Aorta (tissue), 5 donors: ENCODE results near the gene PRDM9. TPM values are rescaled to one million over a fixed set of nuclear protein-coding genes. Genes with fewer than 3 reads are reported as not detected.
"Not testable (repeated sequence)": the region's sequence is repeated elsewhere in the genome, so short reads cannot be mapped to it uniquely, and the experiment has no call there.

Experiments
- ATAC-seq: fragments of 200-7000 bp; cut with Tn5 transposase; one replicate; pipeline ENCODE4 v1.9.1; 2022; ENCODE audit warnings: moderate library complexity; ENCODE audit not compliant: low FRiP score
- DNase-seq, 2 donors: peaks; one replicate each; pipeline ENCODE4 v3.0.0-alpha.2; 2020
- H3K27ac ChIP-seq, 2 donors: one replicate each; pipeline ENCODE4 v1.5.1; 2013; ENCODE audit warnings: low read length in 2 of 2, mild to moderate bottlenecking in 2 of 2, moderate library complexity in 2 of 2, control low read depth in 1 of 2, inconsistent platforms in 1 of 2, low read depth in 1 of 2
- H3K27me3 ChIP-seq, 2 donors: one replicate each; pipeline ENCODE4 v1.6.1; 2013; ENCODE audit warnings: control low read depth in 1 of 2, low read length in 1 of 2, mild to moderate bottlenecking in 1 of 2, moderate library complexity in 1 of 2; ENCODE audit not compliant: insufficient read depth in 2 of 2, control insufficient read depth in 1 of 2
- H3K36me3 ChIP-seq, 2 donors: one replicate each; pipeline ENCODE4 v1.6.1; 2013; ENCODE audit warnings: control low read depth in 1 of 2, low read length in 1 of 2, mild to moderate bottlenecking in 1 of 2; ENCODE audit not compliant: insufficient read depth in 2 of 2, control insufficient read depth in 1 of 2
- H3K4me1 ChIP-seq, 2 donors: one replicate each; pipeline ENCODE4 v1.6.1; 2013; ENCODE audit warnings: low read length in 2 of 2, control low read depth in 1 of 2, mild to moderate bottlenecking in 1 of 2, moderate library complexity in 1 of 2; ENCODE audit not compliant: insufficient read depth in 2 of 2, control insufficient read depth in 1 of 2
- H3K4me3 ChIP-seq, 2 donors: one replicate each; pipeline ENCODE4 v1.5.1; 2013; ENCODE audit warnings: low read length in 2 of 2, control low read depth in 1 of 2, mild to moderate bottlenecking in 1 of 2
- H3K9me3 ChIP-seq: one replicate; pipeline ENCODE4 v1.6.1; 2013; ENCODE audit warnings: mild to moderate bottlenecking, low read length; ENCODE audit not compliant: control insufficient read depth
- WGBS, 2 donors: extraction: QIAGEN DNeasy Blood & Tissue Kit; methylation state at CpG; one replicate each; pipeline ENCODE4 v1.1.7; 2013; 5-methylcytosine and 5-hydroxymethylcytosine counted together
- intact Hi-C, 2 donors: fragments of 100-400 bp; cut with DNase I; formaldehyde crosslinking; loops; one replicate each; pipeline versions ENCODE4 v1.14.2 to v1.15.0; 2022
- polyA plus RNA-seq, 2 donors: library from polyadenylated mRNA; stranded (reverse); fragments of 200-250 nt; gene quantifications; one replicate each; pipeline ENCODE4 v1.2.3, GENCODE V29; 2013
- total RNA-seq, 2 donors: library from RNA; stranded (reverse); fragmentation: NEBNext Ultra II Directional; extraction: Animal tissue kit (Norgen Biotek cat#: 25700); gene quantifications; one replicate each; pipeline ENCODE4 v1.2.1, GENCODE V29; 2021
- donor health status: healthy with polysubstance abuse.
- donor health status: Bipolar disorder and iron deficiency.
- donor health status: DM: no; HTN: no; CAD: no.
- donor health status: DM: no; HTN: no; CAD: no.
- donor health status: DM: yes; HTN: yes; CAD: no.

Gene PRDM9
- total and polyA plus RNA-seq, 4 donors: 0.03 TPM; not detected in 3

DNA sequence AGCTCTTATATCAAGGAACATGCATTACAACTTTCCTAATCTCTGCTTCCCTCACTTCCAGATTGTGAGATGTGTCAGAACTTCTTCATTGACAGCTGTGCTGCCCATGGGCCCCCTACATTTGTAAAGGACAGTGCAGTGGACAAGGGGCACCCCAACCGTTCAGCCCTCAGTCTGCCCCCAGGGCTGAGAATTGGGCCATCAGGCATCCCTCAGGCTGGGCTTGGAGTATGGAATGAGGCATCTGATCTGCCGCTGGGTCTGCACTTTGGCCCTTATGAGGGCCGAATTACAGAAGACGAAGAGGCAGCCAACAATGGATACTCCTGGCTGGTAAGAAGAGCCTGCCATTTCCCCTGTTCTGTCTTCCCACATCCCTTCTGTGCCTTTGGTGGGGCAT is 15.1 kb downstream of the PRDM9 start:
- no peak overlapping the region for H3K4me3 ChIP-seq
- ATAC-seq: no peak
- intact Hi-C loops: no loop called here
- H3K36me3 ChIP-seq: no peaks in the 10 kb centered on the region
- WGBS, 2 donors: 82 to 97% methylated on average over 4 of the region's 4 CpGs
- no peaks in the 10 kb centered on the region for H3K9me3 ChIP-seq
- H3K4me1 ChIP-seq: no peaks in the 10 kb centered on the region
- H3K27ac ChIP-seq: no peak overlapping the region
- no peaks in the 10 kb centered on the region for H3K27me3 ChIP-seq
- DNase-seq: no peak

DNA sequence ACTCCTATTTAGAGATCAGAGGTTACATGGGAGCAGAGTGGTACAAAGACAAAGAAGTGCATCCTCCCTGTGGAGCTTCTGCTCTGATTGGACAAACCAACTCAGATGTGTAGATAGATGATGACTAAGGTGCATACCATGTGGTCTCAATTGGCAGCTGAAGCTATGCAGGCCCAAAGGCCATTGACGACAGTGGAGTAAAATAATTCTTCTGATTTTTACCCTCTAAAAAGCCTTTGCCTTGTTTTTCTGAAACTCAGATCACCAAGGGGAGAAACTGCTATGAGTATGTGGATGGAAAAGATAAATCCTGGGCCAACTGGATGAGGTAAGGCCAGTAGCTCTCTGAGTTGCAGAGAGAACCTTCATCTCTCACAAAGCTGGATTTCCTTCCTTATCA is 15.6 kb downstream of the PRDM9 start:
- no peak for ATAC-seq
- no peaks in the 10 kb centered on the region for H3K9me3 ChIP-seq
- no peak overlapping the region for H3K4me3 ChIP-seq
- DNase-seq: no peak
- intact Hi-C loops: no loop called here
- no peak overlapping the region for H3K27ac ChIP-seq
- no peaks in the 10 kb centered on the region for H3K27me3 ChIP-seq
- 88 to 95% methylated on average over 1 of the region's 1 CpG for WGBS, 2 donors
- no peaks in the 10 kb centered on the region for H3K4me1 ChIP-seq
- H3K36me3 ChIP-seq: no peaks in the 10 kb centered on the region

DNA sequence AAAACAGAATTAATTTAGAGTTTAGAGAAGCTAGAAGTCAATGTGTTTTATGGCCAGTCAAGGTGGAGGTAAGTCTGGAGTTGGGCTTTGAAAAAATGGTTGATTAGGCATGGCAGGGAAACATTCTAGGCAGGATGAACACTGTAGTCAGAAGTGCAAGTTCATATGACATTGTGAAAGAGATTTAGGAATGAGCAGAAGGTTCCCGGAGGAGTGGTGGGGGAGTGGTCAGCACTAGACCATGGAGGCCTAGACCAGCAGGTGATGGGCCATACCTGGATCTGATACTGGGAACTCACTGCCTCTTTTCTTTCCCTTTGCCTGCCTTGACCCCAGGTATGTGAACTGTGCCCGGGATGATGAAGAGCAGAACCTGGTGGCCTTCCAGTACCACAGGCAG is 16.6 kb downstream of the PRDM9 start:
- Histone ChIP-seq H3K9me3 (no peaks in the 10 kb centered on the region), H3K4me1 (no peaks in the 10 kb centered on the region), H3K27me3 (no peaks in the 10 kb centered on the region), H3K27ac (no peak overlapping the region), H3K36me3 (no peaks in the 10 kb centered on the region), H3K4me3 (no peak overlapping the region)
- no peak for DNase-seq
- WGBS, 2 donors: 78 to 95% methylated on average over 1 to 2 of the region's 2 CpGs
- no peak for ATAC-seq
- intact Hi-C loops: no loop called here

DNA sequence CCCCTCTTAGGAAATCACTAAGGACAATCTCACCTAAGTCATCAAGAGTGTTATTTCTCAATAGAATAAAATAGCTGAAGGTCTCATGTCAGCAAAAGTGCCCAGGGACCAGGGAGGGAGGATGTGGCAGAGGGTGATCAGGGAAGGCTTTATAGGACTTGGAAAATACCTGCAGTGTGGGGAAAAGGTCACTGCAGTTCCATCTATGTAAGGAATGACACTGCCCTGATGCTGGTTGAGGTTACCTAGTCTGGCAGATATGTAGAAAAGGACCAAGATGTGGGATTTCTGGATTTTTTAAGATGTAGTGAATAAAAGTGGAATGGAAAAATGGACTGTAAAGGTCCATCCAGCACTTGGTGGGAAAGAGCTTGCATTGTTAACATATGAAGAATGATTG is 18.3 kb downstream of the PRDM9 start:
- H3K9me3 ChIP-seq: no peaks in the 10 kb centered on the region
- ATAC-seq (no peak), DNase-seq (no peak)
- intact Hi-C loops: no loop called here
- H3K4me3 ChIP-seq: no peak overlapping the region
- H3K27ac ChIP-seq: no peak overlapping the region
- no peaks in the 10 kb centered on the region for H3K27me3 ChIP-seq
- H3K36me3 ChIP-seq: no peaks in the 10 kb centered on the region
- no peaks in the 10 kb centered on the region for H3K4me1 ChIP-seq

DNA sequence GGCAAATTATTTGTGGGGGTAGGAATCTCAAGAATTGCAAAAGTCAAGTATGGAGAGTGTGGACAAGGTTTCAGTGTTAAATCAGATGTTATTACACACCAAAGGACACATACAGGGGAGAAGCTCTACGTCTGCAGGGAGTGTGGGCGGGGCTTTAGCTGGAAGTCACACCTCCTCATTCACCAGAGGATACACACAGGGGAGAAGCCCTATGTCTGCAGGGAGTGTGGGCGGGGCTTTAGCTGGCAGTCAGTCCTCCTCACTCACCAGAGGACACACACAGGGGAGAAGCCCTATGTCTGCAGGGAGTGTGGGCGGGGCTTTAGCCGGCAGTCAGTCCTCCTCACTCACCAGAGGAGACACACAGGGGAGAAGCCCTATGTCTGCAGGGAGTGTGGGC is 19.2 kb downstream of the PRDM9 start:
- DNase-seq, H3K36me3 ChIP-seq, H3K27me3 ChIP-seq, H3K4me1 ChIP-seq, ATAC-seq, H3K4me3 ChIP-seq, intact Hi-C loops, H3K9me3 ChIP-seq, H3K27ac ChIP-seq: not testable (repeated sequence)
- 81 to 84% methylated on average over 5 of the region's 5 CpGs for WGBS, 2 donors

DNA sequence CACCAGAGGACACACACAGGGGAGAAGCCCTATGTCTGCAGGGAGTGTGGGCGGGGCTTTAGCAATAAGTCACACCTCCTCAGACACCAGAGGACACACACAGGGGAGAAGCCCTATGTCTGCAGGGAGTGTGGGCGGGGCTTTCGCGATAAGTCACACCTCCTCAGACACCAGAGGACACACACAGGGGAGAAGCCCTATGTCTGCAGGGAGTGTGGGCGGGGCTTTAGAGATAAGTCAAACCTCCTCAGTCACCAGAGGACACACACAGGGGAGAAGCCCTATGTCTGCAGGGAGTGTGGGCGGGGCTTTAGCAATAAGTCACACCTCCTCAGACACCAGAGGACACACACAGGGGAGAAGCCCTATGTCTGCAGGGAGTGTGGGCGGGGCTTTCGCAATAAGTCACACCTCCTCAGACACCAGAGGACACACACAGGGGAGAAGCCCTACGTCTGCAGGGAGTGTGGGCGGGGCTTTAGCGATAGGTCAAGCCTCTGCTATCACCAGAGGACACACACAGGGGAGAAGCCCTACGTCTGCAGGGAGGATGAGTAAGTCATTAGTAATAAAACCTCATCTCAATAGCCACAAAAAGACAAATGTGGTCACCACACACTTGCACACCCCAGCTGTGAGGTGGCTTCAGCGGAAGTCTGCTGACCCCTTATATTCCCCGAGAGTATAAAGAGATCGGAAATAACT is 20.0 kb downstream of the PRDM9 start:
- H3K4me3 ChIP-seq, ATAC-seq, H3K4me1 ChIP-seq, H3K27ac ChIP-seq, H3K36me3 ChIP-seq, DNase-seq, intact Hi-C loops, H3K27me3 ChIP-seq, H3K9me3 ChIP-seq: not testable (repeated sequence)
- 92 to 95% methylated on average over 15 of the region's 15 CpGs for WGBS, 2 donors

DNA sequence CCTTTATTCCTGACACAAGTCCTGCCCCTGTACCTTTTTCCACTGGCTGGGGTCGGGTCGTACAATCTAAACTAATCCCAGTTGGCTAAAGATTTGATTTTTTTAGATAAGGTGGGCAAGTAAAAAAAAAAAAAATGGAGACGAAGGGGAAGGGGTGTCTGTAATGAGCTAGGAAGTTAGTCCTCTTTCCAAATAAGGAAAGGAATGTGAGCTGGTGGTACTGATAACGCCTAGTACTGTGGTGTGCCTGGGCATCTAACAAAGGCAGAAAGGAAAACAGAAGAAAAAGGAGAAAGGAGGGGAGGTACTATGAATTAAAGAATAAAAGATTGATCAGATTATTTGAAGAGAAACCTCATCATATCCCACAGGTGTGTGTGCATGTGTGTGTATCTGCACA is 21.3 kb downstream of the PRDM9 start:
- no peaks in the 10 kb centered on the region for H3K4me1 ChIP-seq
- H3K36me3 ChIP-seq: no peaks in the 10 kb centered on the region
- DNase-seq: no peak
- no peak overlapping the region for H3K4me3 ChIP-seq
- no peak overlapping the region for H3K27ac ChIP-seq
- WGBS, 2 donors: 23 to 31% methylated on average over 4 of the region's 4 CpGs
- no peaks in the 10 kb centered on the region for H3K9me3 ChIP-seq
- intact Hi-C loops: no loop called here
- H3K27me3 ChIP-seq: no peaks in the 10 kb centered on the region
- ATAC-seq: no peak

DNA sequence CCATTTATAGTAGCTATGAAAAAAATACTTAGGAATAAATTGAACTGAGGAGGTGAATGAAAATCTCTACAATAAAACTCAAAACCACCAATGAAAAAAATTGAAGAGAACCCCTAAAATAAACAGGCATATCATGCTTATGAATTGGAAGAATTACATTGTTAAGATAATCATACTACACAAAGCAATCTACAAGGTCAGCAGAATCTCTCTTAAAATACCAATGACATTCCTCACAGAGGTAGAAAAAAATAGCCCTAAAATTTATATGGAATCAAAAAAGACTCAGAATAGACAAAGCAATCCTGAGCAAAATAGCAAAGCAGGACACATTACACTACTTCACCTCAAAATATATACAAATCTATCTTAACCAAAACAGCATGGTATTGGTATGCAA is 23.2 kb downstream of the PRDM9 start:
- intact Hi-C loops: no loop called here
- Histone ChIP-seq H3K4me3 (no peak overlapping the region), H3K27ac (no peak overlapping the region), H3K27me3 (no peaks in the 10 kb centered on the region), H3K4me1 (no peaks in the 10 kb centered on the region), H3K9me3 (no peaks in the 10 kb centered on the region), H3K36me3 (no peaks in the 10 kb centered on the region)
- ATAC-seq (no peak), DNase-seq (no peak)

DNA sequence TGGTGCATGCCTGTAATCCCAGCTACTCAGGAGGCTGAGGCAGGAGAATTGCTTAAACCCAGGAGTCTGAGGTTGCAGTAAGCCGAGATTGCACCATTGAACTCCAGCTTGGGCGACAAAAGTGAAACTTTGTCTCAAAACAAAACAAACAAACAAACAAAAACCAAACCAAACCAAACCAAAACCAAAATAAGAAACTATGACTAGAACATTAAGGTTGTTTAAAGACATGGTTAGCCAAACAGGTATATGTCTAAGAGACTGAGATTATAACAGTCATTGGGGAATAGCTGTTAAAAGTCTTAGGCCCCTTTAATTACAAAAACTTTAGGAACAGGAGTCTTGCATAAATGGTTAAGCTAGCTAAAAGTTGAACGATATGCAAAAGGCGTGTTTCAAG is 63.6 kb downstream of the PRDM9 start:
- no peaks in the 10 kb centered on the region for H3K36me3 ChIP-seq
- no peak for DNase-seq
- H3K4me1 ChIP-seq: no peaks in the 10 kb centered on the region
- no peak overlapping the region for H3K4me3 ChIP-seq
- intact Hi-C loops: no loop called here
- 79 to 80% methylated on average over 4 of the region's 4 CpGs for WGBS, 2 donors
- no peaks in the 10 kb centered on the region for H3K9me3 ChIP-seq
- no peaks in the 10 kb centered on the region for H3K27me3 ChIP-seq
- no peak overlapping the region for H3K27ac ChIP-seq
- ATAC-seq: no peak
